Peyer's patch (tissue), 4 donors: Measurements from ENCODE around the gene SPATA6.

Experiments
- CTCF ChIP-seq, 6 experiments: fragments of 450-650 bp in 4 of 6; fragments of 200-600 bp in 2 of 6; sonication (generic) in 1 of 6; IDR thresholded peaks; one replicate each; pipeline ENCODE4 v1.5.1; 2017 to 2019; ENCODE audit warnings: antibody characterized with exemption in 6 of 6, mild to moderate bottlenecking in 3 of 6, moderate library complexity in 1 of 6
- POLR2A ChIP-seq, 2 donors: fragments of 450-650 bp; IDR thresholded peaks; one replicate each; pipeline ENCODE4 v1.5.1; 2017; ENCODE audit warnings: antibody characterized with exemption in 2 of 2, mild to moderate bottlenecking in 2 of 2, moderate library complexity in 2 of 2

DNA sequence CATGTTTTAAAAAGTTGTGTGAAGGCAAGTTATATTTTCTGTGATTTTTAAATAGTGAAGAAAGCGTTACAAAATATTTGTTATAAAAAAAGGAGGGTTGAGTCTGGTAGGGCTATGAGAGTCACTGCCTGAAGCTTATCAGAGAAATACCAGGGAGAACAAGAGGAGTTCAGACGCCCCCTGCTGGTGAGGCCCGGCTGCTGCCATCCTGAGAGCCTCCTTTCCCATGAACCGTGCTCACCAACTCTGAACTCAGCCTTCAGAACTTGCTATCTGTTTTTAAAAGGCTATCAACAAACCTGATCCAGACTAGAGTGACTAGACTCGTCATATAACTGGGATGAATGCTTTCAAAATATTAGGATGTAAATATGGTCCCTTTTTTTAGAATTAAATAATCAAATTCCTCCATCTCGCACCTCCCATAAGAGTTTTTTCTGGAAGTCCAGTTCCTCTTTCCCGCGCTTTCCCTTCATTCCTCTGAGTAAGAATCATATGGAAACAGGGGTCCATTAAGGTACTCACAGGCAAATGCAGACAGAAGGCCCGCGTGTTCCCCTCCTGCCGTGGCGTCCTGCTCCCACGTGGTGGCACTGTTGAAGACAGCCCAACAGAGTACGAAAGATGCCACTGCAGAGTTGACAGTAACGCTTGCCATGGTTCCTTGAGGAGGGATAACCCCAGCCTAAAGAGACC is 26.2 kb upstream of the SPATA6 start:
- TF ChIP-seq CTCF (IDR thresholded peaks at IDR 0.05) (peak; percentile 47 to 78 (median 74)), POLR2A (IDR thresholded peaks at IDR 0.05) (no peak)
